ENCODE measurements around the gene PRR19.

Gene PRR19

GRCh38 chr19:42350417-42350816 lies 48.5 kb downstream of the PRR19 start:
- WGBS, result no CpG with 5 or more reads among the region's 3 CpGs

GRCh38 chr19:42351079-42351735 lies 49.3 kb downstream of the PRR19 start:
- no peak overlapping the region for H3K4ac ChIP-seq (ENCODE audit: low read depth in 1 of 2, low read length in 2 of 2)
- H2BK12ac ChIP-seq (ENCODE audit: low read length in 2 of 2), result no peak overlapping the region
- H2BK15ac ChIP-seq (ENCODE audit: low read depth, poor library complexity, severe bottlenecking), result no peak overlapping the region

More at GRCh38 chr19:42350417-42350816, 48.5 kb downstream of the PRR19 start:
- H3K79me1 ChIP-seq (replicated peaks; ENCODE audit: low read length, poor library complexity, severe bottlenecking), result peaks cover 2% of the 10 kb centered on the region
- H3K27me3 ChIP-seq (ENCODE audit: control insufficient read depth in 1 of 2, insufficient read depth in 1 of 2, low read length in 2 of 2), result no peaks in the 10 kb centered on the region
- H3K9ac ChIP-seq (ENCODE audit: low read length), result no peak overlapping the region
- H3K9me3 ChIP-seq (ENCODE audit: control insufficient read depth, low read length), result no peaks in the 10 kb centered on the region
- H3K4me2 ChIP-seq (ENCODE audit: low read length, poor library complexity, severe bottlenecking), result no peak overlapping the region
- H3K27ac ChIP-seq (ENCODE audit: low read length, poor library complexity, severe bottlenecking), result no peak overlapping the region
- H3K36me3 ChIP-seq (ENCODE audit: control insufficient read depth in 1 of 2, insufficient read depth in 2 of 2, low read depth in 1 of 2, low read length in 2 of 2), result peaks cover 28 to 62% of the 10 kb centered on the region in 2 experiments
- DNase-seq, result no peak
- H3K23ac ChIP-seq (ENCODE audit: low read length in 2 of 2), result no peak overlapping the region
- H3K18ac ChIP-seq (ENCODE audit: low read depth in 1 of 2, low read length in 2 of 2), result no peak overlapping the region
- no peak overlapping the region for H4K91ac ChIP-seq (ENCODE audit: low read length)
- H3K14ac ChIP-seq (ENCODE audit: low read length in 2 of 2), result no peak overlapping the region
- H2BK5ac ChIP-seq (ENCODE audit: low read depth, low read length, poor library complexity, severe bottlenecking), result no peak overlapping the region
- H2BK120ac ChIP-seq (ENCODE audit: low read depth, low read length), result no peak overlapping the region
- no peak overlapping the region for H4K8ac ChIP-seq (ENCODE audit: low read length)
- H2AK5ac ChIP-seq (ENCODE audit: low read length, severe bottlenecking), result no peak overlapping the region
- no peak overlapping the region for H3K4me3 ChIP-seq (ENCODE audit: insufficient read depth in 1 of 2, low read depth in 1 of 2, low read length in 2 of 2)
- no peak overlapping the region for H2BK12ac ChIP-seq (ENCODE audit: low read length in 2 of 2)
- H3K4ac ChIP-seq (ENCODE audit: low read depth in 1 of 2, low read length in 2 of 2), result no peak overlapping the region
- H2AFZ ChIP-seq (ENCODE audit: low read depth, low read length), result no peak overlapping the region
- no peak overlapping the region for H2BK15ac ChIP-seq (ENCODE audit: low read depth, poor library complexity, severe bottlenecking)
- H3K4me1 ChIP-seq (ENCODE audit: control insufficient read depth, insufficient read depth, low read depth, low read length), result peaks cover 1% of the 10 kb centered on the region

GRCh38 chr19:42352301-42353259 lies 50.6 kb downstream of the PRR19 start:
- Histone ChIP-seq H3K4me2 (ENCODE audit: low read length, poor library complexity, severe bottlenecking) (no peak overlapping the region), H4K8ac (ENCODE audit: low read length) (no peak overlapping the region), H2BK12ac (ENCODE audit: low read length in 2 of 2) (no peak overlapping the region), H2BK5ac (ENCODE audit: low read depth, low read length, poor library complexity, severe bottlenecking) (no peak overlapping the region), H4K91ac (ENCODE audit: low read length) (no peak overlapping the region), H3K4ac (ENCODE audit: low read depth in 1 of 2, low read length in 2 of 2) (no peak overlapping the region), H3K36me3 (ENCODE audit: control insufficient read depth in 1 of 2, insufficient read depth in 2 of 2, low read depth in 1 of 2, low read length in 2 of 2) (peaks cover 43 to 83% of the 10 kb centered on the region in 2 experiments), H3K27ac (ENCODE audit: low read length, poor library complexity, severe bottlenecking) (no peak overlapping the region), H3K79me1 (replicated peaks; ENCODE audit: low read length, poor library complexity, severe bottlenecking) (peaks cover 2% of the 10 kb centered on the region), H2AK5ac (ENCODE audit: low read length, severe bottlenecking) (no peak overlapping the region), H3K4me3 (ENCODE audit: insufficient read depth in 1 of 2, low read depth in 1 of 2, low read length in 2 of 2) (no peak overlapping the region), H2BK15ac (ENCODE audit: low read depth, poor library complexity, severe bottlenecking) (no peak overlapping the region), H3K9ac (ENCODE audit: low read length) (no peak overlapping the region), H3K9me3 (ENCODE audit: control insufficient read depth, low read length) (no peaks in the 10 kb centered on the region), H3K14ac (ENCODE audit: low read length in 2 of 2) (no peak overlapping the region), H3K23ac (ENCODE audit: low read length in 2 of 2) (no peak overlapping the region), H3K18ac (ENCODE audit: low read depth in 1 of 2, low read length in 2 of 2) (no peak overlapping the region), H2AFZ (ENCODE audit: low read depth, low read length) (no peak overlapping the region), H3K27me3 (ENCODE audit: control insufficient read depth in 1 of 2, insufficient read depth in 1 of 2, low read length in 2 of 2) (no peaks in the 10 kb centered on the region), H2BK120ac (ENCODE audit: low read depth, low read length) (no peak overlapping the region), H3K4me1 (ENCODE audit: control insufficient read depth, insufficient read depth, low read depth, low read length) (peaks cover 1% of the 10 kb centered on the region)
- WGBS, result 95% methylated on average over 31 of the region's 31 CpGs
- peak; percentile 6 for DNase-seq

More at GRCh38 chr19:42351079-42351735, 49.3 kb downstream of the PRR19 start:
- H3K9ac ChIP-seq (ENCODE audit: low read length), result no peak overlapping the region
- H3K36me3 ChIP-seq (ENCODE audit: control insufficient read depth in 1 of 2, insufficient read depth in 2 of 2, low read depth in 1 of 2, low read length in 2 of 2), result peaks cover 31 to 69% of the 10 kb centered on the region in 2 experiments
- DNase-seq, result no peak
- peaks cover 2% of the 10 kb centered on the region for H3K79me1 ChIP-seq (replicated peaks; ENCODE audit: low read length, poor library complexity, severe bottlenecking)
- H2BK5ac ChIP-seq (ENCODE audit: low read depth, low read length, poor library complexity, severe bottlenecking), result no peak overlapping the region
- H3K4me1 ChIP-seq (ENCODE audit: control insufficient read depth, insufficient read depth, low read depth, low read length), result peaks cover 1% of the 10 kb centered on the region
- no peak overlapping the region for H2AFZ ChIP-seq (ENCODE audit: low read depth, low read length)
- H2BK120ac ChIP-seq (ENCODE audit: low read depth, low read length), result no peak overlapping the region
- H3K18ac ChIP-seq (ENCODE audit: low read depth in 1 of 2, low read length in 2 of 2), result no peak overlapping the region
- no peak overlapping the region for H4K8ac ChIP-seq (ENCODE audit: low read length)
- no peak overlapping the region for H3K4me2 ChIP-seq (ENCODE audit: low read length, poor library complexity, severe bottlenecking)
- no peak overlapping the region for H3K14ac ChIP-seq (ENCODE audit: low read length in 2 of 2)
- H4K91ac ChIP-seq (ENCODE audit: low read length), result no peak overlapping the region
- WGBS, result 97% methylated on average over 21 of the region's 21 CpGs
- H3K27ac ChIP-seq (ENCODE audit: low read length, poor library complexity, severe bottlenecking), result no peak overlapping the region
- no peak overlapping the region for H3K23ac ChIP-seq (ENCODE audit: low read length in 2 of 2)
- no peaks in the 10 kb centered on the region for H3K27me3 ChIP-seq (ENCODE audit: control insufficient read depth in 1 of 2, insufficient read depth in 1 of 2, low read length in 2 of 2)
- H3K4me3 ChIP-seq (ENCODE audit: insufficient read depth in 1 of 2, low read depth in 1 of 2, low read length in 2 of 2), result peak overlapping the region in 1 of 2 experiments; percentile 29
- no peaks in the 10 kb centered on the region for H3K9me3 ChIP-seq (ENCODE audit: control insufficient read depth, low read length)
- H2AK5ac ChIP-seq (ENCODE audit: low read length, severe bottlenecking), result no peak overlapping the region
